Tibial artery (tissue), 4 donors: ENCODE results near the gene LYRM4.
A peak's percentile ranks its signal among the peaks of the same experiment; 100 is the strongest.

Experiments used
- DNase-seq, 2 donors: peaks; one replicate each; pipeline ENCODE4 v3.0.0-alpha.2; 2019
- H3K27ac ChIP-seq, 2 donors: fragments of 200-600 bp; sonication (generic) in 1 of 2; 1 replicate in 1 of 2; 2 replicates in 1 of 2; pipeline ENCODE4 v1.5.1; 2018 to 2019; ENCODE audit warnings: mild to moderate bottlenecking in 1 of 2
- H3K27me3 ChIP-seq, 2 donors: fragments of 200-600 bp; sonication (generic) in 1 of 2; one replicate each; pipeline versions ENCODE4 v1.5.1 to v1.6.0; 2016 to 2019
- H3K36me3 ChIP-seq, 3 donors: fragments of 200-600 bp; sonication (generic) in 2 of 3; one replicate each; pipeline ENCODE4 v1.5.1; 2016 to 2019; ENCODE audit warnings: mild to moderate bottlenecking in 2 of 3
- H3K4me1 ChIP-seq, 4 donors: fragments of 200-600 bp; sonication (generic) in 2 of 4; 1 replicate in 3 of 4; 2 replicates in 1 of 4; pipeline ENCODE4 v1.5.1; 2016 to 2019
- H3K4me3 ChIP-seq, 2 donors: fragments of 200-600 bp; sonication (generic) in 1 of 2; 1 replicate in 1 of 2; 2 replicates in 1 of 2; pipeline ENCODE4 v1.5.1; 2018 to 2019; ENCODE audit warnings: mild to moderate bottlenecking in 2 of 2
- H3K9me3 ChIP-seq, 3 donors: fragments of 200-600 bp; sonication (generic) in 1 of 3; one replicate each; pipeline ENCODE4 v1.5.1; 2016 to 2019
- CTCF ChIP-seq, 2 experiments: fragments of 200-600 bp in 1 of 2; fragments of 450-650 bp in 1 of 2; IDR thresholded peaks; one replicate each; pipeline ENCODE4 v1.5.1; 2017 to 2019; ENCODE audit warnings: antibody characterized with exemption in 2 of 2, mild to moderate bottlenecking in 1 of 2, moderate library complexity in 1 of 2
- intact Hi-C: fragments of 100-400 bp; cut with DNase I; formaldehyde crosslinking; loops from one replicate; pipeline ENCODE4 v1.15.0; 2023; ENCODE audit warnings: low total_unique reads

LYRM4 gene

GRCh38 chr6:5260661-5261544, at the start of gene LYRM4, which contains the start of gene FARS2:
TSS of gene LYRM4 (minus strand) at chr6:5260950. CDS start at chr6:5260733, 217 bp downstream.
TSS of gene FARS2 (plus strand) at chr6:5261513.
- intact Hi-C loops: loop anchor here (2.0 kb wide), 1 partner anchor 52 kb away; no protein-coding TSS in a partner anchor
- no peaks in the 10 kb centered on the region for H3K27me3 ChIP-seq
- peak within 1 kb of the TSS; percentile 96 to 97 for H3K27ac ChIP-seq
- peak; percentile 48 to 61 for TF ChIP-seq CTCF (IDR thresholded peaks at IDR 0.05)
- H3K9me3 ChIP-seq: no peaks in the 10 kb centered on the region
- H3K36me3 ChIP-seq: no peaks in the 10 kb centered on the region
- H3K4me3 ChIP-seq: peak within 1 kb of the TSS; percentile 83 to 91
- peaks cover 0 to 19% (median 12%) of the 10 kb centered on the region in 4 donors for H3K4me1 ChIP-seq
- DNase-seq: peak; percentile 85 to 94

- intact Hi-C loops: no loop called here
- Histone ChIP-seq H3K36me3 (no peaks in the 10 kb centered on the region), H3K9me3 (no peaks in the 10 kb centered on the region), H3K27me3 (no peaks in the 10 kb centered on the region), H3K27ac (no peak overlapping the region), H3K4me1 (no peaks in the 10 kb centered on the region), H3K4me3 (no peak overlapping the region)
- no peak for DNase-seq
- no peak for TF ChIP-seq CTCF (IDR thresholded peaks at IDR 0.05)
Observed at GRCh38 chr6:5308066-5308465, 47.3 kb upstream of the LYRM4 start.

GRCh38 chr6:5307058-5307457, 46.3 kb upstream of the LYRM4 start:
- Histone ChIP-seq H3K4me1 (peaks cover 0 to 6% (median 0%) of the 10 kb centered on the region in 4 donors), H3K4me3 (no peak overlapping the region), H3K9me3 (no peaks in the 10 kb centered on the region), H3K27ac (no peak overlapping the region), H3K36me3 (no peaks in the 10 kb centered on the region), H3K27me3 (no peaks in the 10 kb centered on the region)
- DNase-seq: no peak
- intact Hi-C loops: no loop called here
- TF ChIP-seq CTCF (IDR thresholded peaks at IDR 0.05): no peak

- intact Hi-C loops: no loop called here
- H3K27me3 ChIP-seq: no peaks in the 10 kb centered on the region
- no peak for TF ChIP-seq CTCF (IDR thresholded peaks at IDR 0.05)
- DNase-seq: no peak
- H3K4me3 ChIP-seq: no peak overlapping the region
- no peaks in the 10 kb centered on the region for H3K9me3 ChIP-seq
- H3K4me1 ChIP-seq: peaks cover 0 to 6% (median 0%) of the 10 kb centered on the region in 4 donors
- H3K36me3 ChIP-seq: no peaks in the 10 kb centered on the region
- H3K27ac ChIP-seq: no peak overlapping the region
Observed at GRCh38 chr6:5305968-5306626, 45.3 kb upstream of the LYRM4 start.

GRCh38 chr6:5303682-5304081, 42.9 kb upstream of the LYRM4 start:
- Histone ChIP-seq H3K27ac (no peak overlapping the region), H3K4me3 (no peak overlapping the region), H3K36me3 (no peaks in the 10 kb centered on the region), H3K9me3 (no peaks in the 10 kb centered on the region), H3K4me1 (peaks cover 0 to 6% (median 0%) of the 10 kb centered on the region in 4 donors), H3K27me3 (no peaks in the 10 kb centered on the region)
- no peak for DNase-seq
- no peak for TF ChIP-seq CTCF (IDR thresholded peaks at IDR 0.05)
- intact Hi-C loops: no loop called here
